ENCODE measurements around the gene RNF114.
A peak's percentile ranks its signal among the peaks of the same experiment; 100 is the strongest.

The RNF114 gene

GRCh38 chr20:49936153-49937026 lies at the start of gene RNF114:
TSS of gene RNF114 (plus strand) at chr20:49936397. CDS start at chr20:49936413, 16 bp downstream.
- Mint-ChIP-seq H3K27ac (peak within 1 kb of the TSS; percentile 94), H3K4me1 (peaks cover 38 to 62% of the 10 kb centered on the region in 2 donors), H3K27me3 (no peaks in the 10 kb centered on the region), H3K9me3 (no peaks in the 10 kb centered on the region), H3K4me3 (peak within 1 kb of the TSS; percentile 94), H3K36me3 (peaks cover 13 to 25% of the 10 kb centered on the region in 2 donors)
- ATAC-seq (replicated peaks) (peak; percentile 80 to 88), DNase-seq (peak; percentile 80)

GRCh38 chr20:49886571-49887213 lies 49.5 kb upstream of the RNF114 start:
- Mint-ChIP-seq H3K9me3 (no peaks in the 10 kb centered on the region), H3K4me1 (peaks cover 14 to 18% of the 10 kb centered on the region in 2 donors), H3K27ac (no peak overlapping the region), H3K36me3 (peaks cover 46 to 65% of the 10 kb centered on the region in 2 donors), H3K4me3 (no peak overlapping the region), H3K27me3 (no peaks in the 10 kb centered on the region)
- DNase-seq (no peak), ATAC-seq (replicated peaks) (no peak)

GRCh38 chr20:49887251-49888211 lies 48.7 kb upstream of the RNF114 start:
- Mint-ChIP-seq H3K4me1 (peaks cover 14 to 18% of the 10 kb centered on the region in 2 donors), H3K4me3 (no peak overlapping the region), H3K27ac (no peak overlapping the region), H3K27me3 (no peaks in the 10 kb centered on the region), H3K9me3 (no peaks in the 10 kb centered on the region), H3K36me3 (peaks cover 42 to 57% of the 10 kb centered on the region in 2 donors)
- ATAC-seq (replicated peaks) = no peak
- no peak for DNase-seq

- peak; percentile 27 for DNase-seq
- H3K36me3 Mint-ChIP-seq = peaks cover 39 to 50% of the 10 kb centered on the region in 2 donors
Observed at GRCh38 chr20:49888212-49889000, 47.8 kb upstream of the RNF114 start.

GRCh38 chr20:49889001-49889934 lies 46.9 kb upstream of the RNF114 start:
- Mint-ChIP-seq H3K36me3 (peaks cover 32 to 41% of the 10 kb centered on the region in 2 donors), H3K27me3 (no peaks in the 10 kb centered on the region), H3K4me3 (no peak overlapping the region), H3K9me3 (no peaks in the 10 kb centered on the region), H3K4me1 (peaks cover 21 to 28% of the 10 kb centered on the region in 2 donors), H3K27ac (no peak overlapping the region)
- DNase-seq (no peak), ATAC-seq (replicated peaks) (no peak)

More at GRCh38 chr20:49888212-49889000, 47.8 kb upstream of the RNF114 start:
- Mint-ChIP-seq H3K4me3 (no peak overlapping the region), H3K4me1 (peaks cover 17 to 19% of the 10 kb centered on the region in 2 donors), H3K27me3 (no peaks in the 10 kb centered on the region), H3K27ac (no peak overlapping the region), H3K9me3 (no peaks in the 10 kb centered on the region)
- ATAC-seq (replicated peaks) = peak; percentile 76 to 79

GRCh38 chr20:49889935-49890333 lies 46.3 kb upstream of the RNF114 start:
- peaks cover 22 to 28% of the 10 kb centered on the region in 2 donors for H3K4me1 Mint-ChIP-seq
- no peak overlapping the region for H3K27ac Mint-ChIP-seq
- H3K9me3 Mint-ChIP-seq = no peaks in the 10 kb centered on the region
- no peak overlapping the region for H3K4me3 Mint-ChIP-seq
- H3K36me3 Mint-ChIP-seq = peaks cover 29 to 37% of the 10 kb centered on the region in 2 donors
- no peaks in the 10 kb centered on the region for H3K27me3 Mint-ChIP-seq
- ATAC-seq (replicated peaks) (no peak), DNase-seq (no peak)

- ATAC-seq (replicated peaks) = no peak
Observed at GRCh38 chr20:49890471-49891361, 45.5 kb upstream of the RNF114 start.

GRCh38 chr20:49891476-49892110 lies 44.6 kb upstream of the RNF114 start:
- Mint-ChIP-seq H3K36me3 (peaks cover 24 to 29% of the 10 kb centered on the region in 2 donors), H3K27ac (no peak overlapping the region), H3K9me3 (no peaks in the 10 kb centered on the region), H3K4me1 (peaks cover 23 to 28% of the 10 kb centered on the region in 2 donors), H3K4me3 (no peak overlapping the region), H3K27me3 (no peaks in the 10 kb centered on the region)
- ATAC-seq (replicated peaks) (no peak), DNase-seq (no peak)

More at GRCh38 chr20:49890471-49891361, 45.5 kb upstream of the RNF114 start:
- H3K4me3 Mint-ChIP-seq = no peak overlapping the region
- no peak for DNase-seq
- H3K4me1 Mint-ChIP-seq = peaks cover 22 to 28% of the 10 kb centered on the region in 2 donors
- no peaks in the 10 kb centered on the region for H3K27me3 Mint-ChIP-seq
- peaks cover 28 to 36% of the 10 kb centered on the region in 2 donors for H3K36me3 Mint-ChIP-seq
- no peaks in the 10 kb centered on the region for H3K9me3 Mint-ChIP-seq
- H3K27ac Mint-ChIP-seq = no peak overlapping the region

GRCh38 chr20:49892260-49892659 lies 43.9 kb upstream of the RNF114 start:
- H3K27ac Mint-ChIP-seq = peak overlapping the region; percentile 47
- ATAC-seq (replicated peaks) (no peak), DNase-seq (no peak)
- peaks cover 20 to 25% of the 10 kb centered on the region in 2 donors for H3K36me3 Mint-ChIP-seq
- no peaks in the 10 kb centered on the region for H3K9me3 Mint-ChIP-seq
- H3K4me3 Mint-ChIP-seq = no peak overlapping the region
- H3K4me1 Mint-ChIP-seq = peaks cover 23 to 27% of the 10 kb centered on the region in 2 donors
- H3K27me3 Mint-ChIP-seq = no peaks in the 10 kb centered on the region

GRCh38 chr20:49892817-49893216 lies 43.4 kb upstream of the RNF114 start:
- no peak for ATAC-seq (replicated peaks)
- no peak overlapping the region for H3K4me3 Mint-ChIP-seq
- peaks cover 15 to 22% of the 10 kb centered on the region in 2 donors for H3K36me3 Mint-ChIP-seq
- H3K27me3 Mint-ChIP-seq = no peaks in the 10 kb centered on the region
- H3K27ac Mint-ChIP-seq = no peak overlapping the region
- H3K4me1 Mint-ChIP-seq = peaks cover 20 to 21% of the 10 kb centered on the region in 2 donors
- no peak for DNase-seq
- H3K9me3 Mint-ChIP-seq = no peaks in the 10 kb centered on the region

GRCh38 chr20:49893242-49894072 lies 42.7 kb upstream of the RNF114 start:
- DNase-seq = no peak
- Mint-ChIP-seq H3K4me1 (peaks cover 16 to 17% of the 10 kb centered on the region in 2 donors), H3K9me3 (no peaks in the 10 kb centered on the region), H3K27ac (peak overlapping the region; percentile 57), H3K27me3 (no peaks in the 10 kb centered on the region), H3K36me3 (peaks cover 12 to 19% of the 10 kb centered on the region in 2 donors), H3K4me3 (no peak overlapping the region)
- peak; percentile 36 to 64 for ATAC-seq (replicated peaks)

Measured in stimulated activated naive B cell treated with anti-CD40 and anti-IgM and Interleukin-4, amounts not matched to agents 10 μg/mL and 1 μg/mL and 100 μg/mL, for 72 hours (primary cell).